Measurements from ENCODE around the gene SPRED2.

- TF ChIP-seq PATZ1 (CRISPR knock-in tag; IDR thresholded peaks at IDR 0.05; ENCODE audit: borderline replicate concordance) (no peak), PPARA (CRISPR knock-in tag; IDR thresholded peaks at IDR 0.05; ENCODE audit: borderline replicate concordance) (no peak), TCF4 (CRISPR knock-in tag; IDR thresholded peaks at IDR 0.05; ENCODE audit: borderline replicate concordance) (no peak), ZFP3 (CRISPR knock-in tag; IDR thresholded peaks at IDR 0.05) (no peak), ISL1 (CRISPR knock-in tag; IDR thresholded peaks at IDR 0.05) (no peak), RARB (CRISPR knock-in tag; IDR thresholded peaks at IDR 0.05) (no peak), ZFP30 (CRISPR knock-in tag; IDR thresholded peaks at IDR 0.05) (no peak), ZC3H10 (CRISPR knock-in tag; IDR thresholded peaks at IDR 0.05) (no peak), SNAI2 (CRISPR knock-in tag; IDR thresholded peaks at IDR 0.05) (no peak), TSHZ2 (CRISPR knock-in tag; IDR thresholded peaks at IDR 0.05) (no peak), GLIS3 (CRISPR knock-in tag; IDR thresholded peaks at IDR 0.05) (no peak)
Measured at GRCh38 chr2:65466551-65466950, 34.2 kb upstream of the SPRED2 start.

All from SK-N-SH treated with all-trans-retinoic acid at 6 μM for 48 hours (cell line).